Spleen (tissue), 7 donors: ENCODE data around the gene WWC1.

Experiments
- POLR2A ChIP-seq, 3 donors: fragments of 450-650 bp; IDR thresholded peaks; one replicate each; pipeline ENCODE4 v1.5.1; 2017; ENCODE audit warnings: antibody characterized with exemption in 3 of 3, mild to moderate bottlenecking in 1 of 3
- POLR2AphosphoS5 ChIP-seq, 3 donors: sonication (generic); formaldehyde crosslinking; IDR thresholded peaks; one replicate each; pipeline ENCODE4 v1.5.1; 2017; ENCODE audit warnings: antibody characterized with exemption in 3 of 3
- TF ChIP-seq, protein P1 (sequence below), 11 experiments: fragments of 200-600 bp in 7 of 11; fragments of 450-650 bp in 4 of 11; sonication (generic) in 4 of 11; IDR thresholded peaks in 8 of 11; conservative IDR thresholded peaks in 3 of 11; 1 replicate in 7 of 11; 2 replicates in 4 of 11; pipeline versions ENCODE4 v1.4.0 to v1.8.0; 2016 to 2021; ENCODE audit warnings: antibody characterized with exemption in 11 of 11, inconsistent platforms in 4 of 11, mild to moderate bottlenecking in 1 of 11
- donor health status: DM: no; HTN: no; CAD: no; lungs with moderate emphysema.
- donor health status: DM: no; HTN: no; CAD: no.
- donor health status: DM: no; HTN: no; CAD: no.

DNA sequence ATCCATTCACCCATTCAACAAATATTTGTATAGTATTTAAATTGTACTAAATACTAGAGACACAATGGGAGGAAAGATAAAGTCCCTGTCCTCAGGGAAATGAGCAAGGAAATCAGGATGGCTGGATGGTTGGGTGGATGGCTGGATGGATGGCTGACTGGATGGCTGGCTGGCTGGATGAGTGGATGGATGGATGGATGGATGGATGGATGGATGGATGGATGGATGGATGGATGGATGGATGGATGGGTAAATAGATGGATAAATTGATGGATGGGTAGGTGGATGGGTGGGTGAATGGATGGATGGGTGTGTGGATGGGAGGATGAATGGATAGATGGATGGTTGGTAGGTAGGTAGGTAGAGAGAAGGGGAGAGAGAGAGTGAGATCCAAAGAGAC is 41.5 kb upstream of the WWC1 start:
- TF ChIP-seq, protein P1, sequence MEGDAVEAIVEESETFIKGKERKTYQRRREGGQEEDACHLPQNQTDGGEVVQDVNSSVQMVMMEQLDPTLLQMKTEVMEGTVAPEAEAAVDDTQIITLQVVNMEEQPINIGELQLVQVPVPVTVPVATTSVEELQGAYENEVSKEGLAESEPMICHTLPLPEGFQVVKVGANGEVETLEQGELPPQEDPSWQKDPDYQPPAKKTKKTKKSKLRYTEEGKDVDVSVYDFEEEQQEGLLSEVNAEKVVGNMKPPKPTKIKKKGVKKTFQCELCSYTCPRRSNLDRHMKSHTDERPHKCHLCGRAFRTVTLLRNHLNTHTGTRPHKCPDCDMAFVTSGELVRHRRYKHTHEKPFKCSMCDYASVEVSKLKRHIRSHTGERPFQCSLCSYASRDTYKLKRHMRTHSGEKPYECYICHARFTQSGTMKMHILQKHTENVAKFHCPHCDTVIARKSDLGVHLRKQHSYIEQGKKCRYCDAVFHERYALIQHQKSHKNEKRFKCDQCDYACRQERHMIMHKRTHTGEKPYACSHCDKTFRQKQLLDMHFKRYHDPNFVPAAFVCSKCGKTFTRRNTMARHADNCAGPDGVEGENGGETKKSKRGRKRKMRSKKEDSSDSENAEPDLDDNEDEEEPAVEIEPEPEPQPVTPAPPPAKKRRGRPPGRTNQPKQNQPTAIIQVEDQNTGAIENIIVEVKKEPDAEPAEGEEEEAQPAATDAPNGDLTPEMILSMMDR (IDR thresholded peaks at IDR 0.05 in 8 of 11, conservative IDR thresholded peaks at IDR 0.05 in 3 of 11): no peak
- TF ChIP-seq POLR2AphosphoS5 (IDR thresholded peaks at IDR 0.05) (no peak), POLR2A (IDR thresholded peaks at IDR 0.05) (no peak)
